ENCODE results near the gene CD200R1L.

DNA sequence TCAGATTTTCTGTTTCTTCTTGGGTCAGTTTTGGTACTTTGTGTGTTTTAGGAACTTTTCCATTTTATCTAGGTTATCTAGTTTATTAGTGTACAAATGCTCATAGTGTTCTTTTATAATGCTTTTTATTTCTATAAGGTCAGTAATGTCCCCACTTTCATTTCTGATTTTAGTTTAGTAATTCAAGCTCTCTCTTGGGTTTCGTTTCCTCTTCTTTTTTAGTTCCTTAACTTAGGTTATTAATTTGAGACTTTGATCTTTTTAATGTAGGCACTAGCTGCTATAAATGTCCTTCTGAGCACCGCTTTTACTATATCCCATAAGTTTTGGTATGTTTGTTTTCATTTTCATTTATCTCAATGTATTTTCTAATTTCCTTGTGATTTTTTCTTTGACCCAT is 27.0 kb upstream of the CD200R1L start:
- TF ChIP-seq, protein P1, sequence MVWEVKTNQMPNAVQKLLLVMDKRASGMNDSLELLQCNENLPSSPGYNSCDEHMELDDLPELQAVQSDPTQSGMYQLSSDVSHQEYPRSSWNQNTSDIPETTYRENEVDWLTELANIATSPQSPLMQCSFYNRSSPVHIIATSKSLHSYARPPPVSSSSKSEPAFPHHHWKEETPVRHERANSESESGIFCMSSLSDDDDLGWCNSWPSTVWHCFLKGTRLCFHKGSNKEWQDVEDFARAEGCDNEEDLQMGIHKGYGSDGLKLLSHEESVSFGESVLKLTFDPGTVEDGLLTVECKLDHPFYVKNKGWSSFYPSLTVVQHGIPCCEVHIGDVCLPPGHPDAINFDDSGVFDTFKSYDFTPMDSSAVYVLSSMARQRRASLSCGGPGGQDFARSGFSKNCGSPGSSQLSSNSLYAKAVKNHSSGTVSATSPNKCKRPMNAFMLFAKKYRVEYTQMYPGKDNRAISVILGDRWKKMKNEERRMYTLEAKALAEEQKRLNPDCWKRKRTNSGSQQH (CRISPR knock-in tag; IDR thresholded peaks at IDR 0.05): no peak
- no peak for TF ChIP-seq NFXL1 (CRISPR knock-in tag; IDR thresholded peaks at IDR 0.05)
- no peak for TF ChIP-seq CBX3 (IDR thresholded peaks at IDR 0.05; ENCODE audit: borderline replicate concordance in 1 of 2, low read length in 2 of 2)
- TF ChIP-seq POLR2A (conservative IDR thresholded peaks at IDR 0.05): no peak
- TF ChIP-seq ZNF133 (CRISPR knock-in tag; IDR thresholded peaks at IDR 0.05): no peak
- no peak for TF ChIP-seq SRF (CRISPR knock-in tag; IDR thresholded peaks at IDR 0.05)
- TF ChIP-seq LARP7 (IDR thresholded peaks at IDR 0.05): no peak
- no peak for TF ChIP-seq SMC3 (conservative IDR thresholded peaks at IDR 0.05; ENCODE audit: insufficient read depth, low read depth, low read length)
- no peak for TF ChIP-seq NR1H2 (CRISPR knock-in tag; IDR thresholded peaks at IDR 0.05)
- no peak for TF ChIP-seq NFYB (IDR thresholded peaks at IDR 0.05; ENCODE audit: extremely low read depth, insufficient read length)
